ENCODE results near the gene ABHD12B.

- no peak for TF ChIP-seq CTCF (IDR thresholded peaks at IDR 0.05; ENCODE audit: low read depth, low read length)
- no peak for TF ChIP-seq EZH2phosphoT487 (IDR thresholded peaks at IDR 0.05; ENCODE audit: low read depth)
Measured at GRCh38 chr14:50874757-50875156, 2.9 kb downstream of the ABHD12B start.
